Embryonic facial prominence (tissue), 1 donor: ENCODE measurements around the gene ZNF74.
"Not testable (repeated sequence)": the region's sequence is repeated elsewhere in the genome, so short reads cannot be mapped to it uniquely, and the experiment has no call there.

Source experiments
- DNase-seq: peaks from one replicate; pipeline ENCODE4 v3.0.0-alpha.2; 2016; ENCODE audit errors: extremely low spot score

Gene ZNF74

DNA sequence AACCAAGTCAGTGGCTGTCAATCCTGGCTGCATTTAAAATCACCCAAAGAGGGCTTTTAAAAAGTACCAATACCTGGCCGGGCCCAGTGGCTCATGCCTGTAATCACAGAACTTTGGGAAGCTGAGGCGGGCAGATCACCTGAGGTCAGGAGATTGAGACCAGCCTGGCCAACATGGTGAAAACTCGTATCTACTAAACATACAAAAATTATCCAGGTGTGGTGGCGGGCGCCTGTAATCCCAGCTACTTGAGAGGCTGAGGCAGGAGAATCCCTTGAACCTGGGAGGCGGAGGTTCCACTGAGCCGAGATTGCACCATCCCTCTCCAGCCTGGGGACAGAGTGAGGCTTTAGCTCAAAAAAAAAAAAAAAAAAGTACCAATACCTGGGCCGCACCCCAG lies 17.7 kb upstream of the ZNF74 start:
- not testable (repeated sequence) for DNase-seq

DNA sequence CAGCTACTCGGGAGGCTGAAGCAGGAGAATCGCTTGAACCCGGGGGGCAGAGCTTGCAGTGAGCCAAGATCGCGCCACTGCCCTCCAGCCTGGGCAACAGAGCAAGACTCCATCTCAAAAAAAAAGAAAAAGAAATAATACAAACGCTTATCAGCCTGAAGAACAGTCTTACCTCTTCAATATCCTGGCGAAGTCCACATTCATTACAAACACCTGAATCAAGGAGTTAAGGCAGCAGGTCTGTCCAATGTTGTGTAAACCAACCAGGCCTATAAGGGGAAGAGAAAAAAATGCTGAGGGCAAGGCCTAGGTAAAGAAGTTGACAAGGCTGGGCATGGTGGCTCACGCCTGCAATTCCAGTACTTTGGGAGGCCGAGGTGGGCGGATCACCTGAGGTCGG lies 17.0 kb upstream of the ZNF74 start:
- DNase-seq, result not testable (repeated sequence)

DNA sequence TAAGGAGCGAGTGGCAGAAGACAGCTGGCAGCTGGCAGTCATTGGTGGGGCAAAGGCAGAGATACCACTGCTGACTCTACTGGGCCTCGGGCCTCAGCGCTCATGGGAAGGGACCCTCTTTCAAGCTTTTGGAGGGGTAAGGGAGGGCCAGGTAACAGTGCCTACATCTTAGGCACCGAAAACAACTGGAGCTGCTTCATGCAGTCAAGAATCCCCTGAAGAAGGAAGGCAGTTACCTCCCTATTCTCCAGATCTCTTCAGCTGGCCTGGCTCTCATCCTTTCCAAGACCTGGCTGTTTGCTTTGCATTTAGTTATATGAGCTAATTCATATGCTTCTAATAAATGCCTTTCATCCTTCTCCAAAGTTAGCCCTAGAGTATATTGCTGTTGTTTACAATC lies 15.8 kb upstream of the ZNF74 start:
- DNase-seq, result no peak

DNA sequence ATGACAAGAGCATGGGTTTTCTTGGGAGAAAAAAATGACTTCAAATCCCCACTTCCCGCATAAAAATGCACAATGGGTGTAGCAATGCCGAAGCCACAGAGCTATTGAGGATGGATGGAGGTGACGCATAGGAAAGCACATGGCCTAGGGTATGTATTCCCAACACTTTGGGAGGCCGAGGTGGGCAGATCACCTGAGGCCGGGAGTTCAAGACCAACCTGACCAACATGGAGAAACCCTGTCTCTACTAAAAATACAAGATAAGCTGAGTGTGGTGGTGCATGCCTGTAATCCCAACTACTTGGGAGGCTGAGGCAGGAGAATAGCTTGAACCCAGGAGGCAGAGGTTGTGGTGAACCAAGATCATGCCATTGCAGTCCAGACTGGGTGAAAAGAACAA lies 15.3 kb upstream of the ZNF74 start:
- not testable (repeated sequence) for DNase-seq

DNA sequence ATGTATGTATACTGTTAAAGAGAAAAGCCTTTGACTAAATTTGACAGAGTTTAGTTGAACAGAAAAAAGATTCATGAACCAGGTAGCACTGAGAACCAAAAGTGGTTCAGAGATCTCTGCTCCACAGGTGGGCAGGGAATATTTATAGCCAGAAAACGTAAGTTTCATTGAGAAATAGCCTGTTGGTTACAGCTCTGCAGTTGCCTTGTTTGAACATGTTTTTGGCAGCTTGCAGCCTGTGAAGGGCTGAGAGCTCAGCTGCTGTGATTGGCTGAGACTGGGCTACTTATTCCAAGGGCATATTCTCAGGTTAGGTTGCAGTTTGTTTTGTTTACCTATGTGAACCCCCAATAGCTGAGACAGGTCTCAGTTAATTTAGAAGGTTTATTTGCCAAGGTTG lies 13.5 kb upstream of the ZNF74 start:
- DNase-seq, result no peak

DNA sequence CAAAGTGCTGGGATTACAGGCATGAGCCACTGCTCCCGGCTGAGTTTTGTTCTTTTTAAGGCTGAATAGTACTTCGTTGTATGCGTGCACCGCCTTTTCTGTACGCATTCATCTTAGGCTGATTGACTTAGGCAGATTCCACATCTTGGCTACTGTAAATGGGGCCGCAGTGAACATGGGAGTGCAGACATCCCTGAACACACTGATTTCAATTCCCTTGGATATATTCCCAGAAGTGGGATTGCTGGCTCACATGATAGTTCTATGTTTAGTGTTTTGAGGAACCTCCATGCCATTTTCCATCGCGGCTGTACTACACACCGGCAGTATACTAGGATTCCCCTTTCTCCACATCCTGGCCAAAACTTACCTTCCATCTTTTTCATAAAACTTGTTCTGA lies 10.4 kb upstream of the ZNF74 start:
- DNase-seq, result no peak

DNA sequence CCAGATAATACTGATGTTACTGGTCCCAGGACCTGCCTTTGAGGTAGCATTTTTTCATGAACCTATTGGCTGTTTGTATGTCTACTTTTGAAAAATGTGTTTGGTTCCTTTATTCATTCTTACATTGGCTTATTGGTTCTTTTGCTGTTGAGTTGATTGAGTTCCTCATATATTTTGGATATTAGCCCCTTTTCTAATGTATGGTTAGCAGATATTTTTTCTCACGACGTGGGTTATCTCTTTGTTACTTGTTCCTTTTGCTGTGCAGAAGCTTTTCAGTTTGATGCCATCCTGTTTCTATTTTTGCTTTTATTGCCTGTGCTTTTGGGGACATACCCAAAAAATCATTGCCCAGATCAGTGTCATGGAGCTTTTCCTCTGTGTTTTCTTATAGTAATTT lies 9.8 kb upstream of the ZNF74 start:
- DNase-seq, result no peak

DNA sequence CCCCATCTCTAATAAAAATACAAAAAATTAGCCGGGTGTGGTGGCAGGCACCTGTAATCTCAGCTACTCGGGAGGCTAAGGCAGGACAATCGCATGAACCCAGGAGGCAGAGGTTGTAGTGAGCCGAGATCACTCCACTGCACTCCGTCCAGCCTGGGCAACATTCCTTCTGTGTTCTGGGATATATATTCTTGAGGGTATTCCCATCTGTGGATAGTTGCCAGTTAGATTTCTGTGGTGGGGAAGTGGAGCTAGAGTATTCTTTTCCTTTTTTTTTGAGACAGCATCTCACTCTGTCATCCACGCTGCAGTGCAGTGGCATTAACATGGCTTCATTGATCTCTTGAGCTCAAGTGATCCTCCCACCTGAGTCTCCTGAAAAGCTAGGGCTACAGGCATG lies 9.1 kb upstream of the ZNF74 start:
- no peak for DNase-seq

DNA sequence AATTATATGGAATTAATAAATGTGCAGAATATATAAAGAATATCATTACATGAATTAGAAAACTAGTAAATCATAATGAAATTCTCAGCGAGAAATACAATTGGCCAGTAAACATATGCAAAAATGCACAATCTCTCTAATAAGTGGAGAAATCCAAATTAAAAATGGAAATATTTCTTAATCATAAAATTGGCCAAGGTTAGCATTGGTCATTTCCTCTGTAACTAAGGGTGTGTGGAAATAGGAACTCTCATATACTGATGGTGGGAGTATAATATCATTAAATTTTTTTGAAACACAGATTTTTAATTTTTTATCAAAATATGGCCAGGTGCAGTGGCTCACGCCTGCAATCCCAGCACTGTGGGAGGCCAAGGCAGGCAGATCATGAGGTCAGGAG lies 7.6 kb upstream of the ZNF74 start:
- no peak for DNase-seq

DNA sequence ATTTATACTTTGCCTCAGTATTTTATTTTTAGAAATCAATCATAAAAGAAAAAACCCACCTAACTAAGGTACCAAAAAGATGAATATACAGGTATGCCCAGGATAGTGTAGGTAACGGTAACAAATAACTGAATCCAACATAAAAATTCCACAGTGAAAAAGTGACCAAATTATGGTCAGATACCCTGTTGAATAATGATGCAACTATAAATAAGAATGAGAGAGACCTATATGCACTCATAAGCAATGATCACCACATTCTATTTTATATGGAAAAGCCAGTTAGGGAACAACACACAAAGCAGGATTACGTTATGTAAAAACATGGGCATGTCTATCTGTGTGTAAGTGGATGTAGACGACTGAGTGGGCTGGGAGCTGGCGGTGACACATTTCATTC lies 7.0 kb upstream of the ZNF74 start:
- no peak for DNase-seq

DNA sequence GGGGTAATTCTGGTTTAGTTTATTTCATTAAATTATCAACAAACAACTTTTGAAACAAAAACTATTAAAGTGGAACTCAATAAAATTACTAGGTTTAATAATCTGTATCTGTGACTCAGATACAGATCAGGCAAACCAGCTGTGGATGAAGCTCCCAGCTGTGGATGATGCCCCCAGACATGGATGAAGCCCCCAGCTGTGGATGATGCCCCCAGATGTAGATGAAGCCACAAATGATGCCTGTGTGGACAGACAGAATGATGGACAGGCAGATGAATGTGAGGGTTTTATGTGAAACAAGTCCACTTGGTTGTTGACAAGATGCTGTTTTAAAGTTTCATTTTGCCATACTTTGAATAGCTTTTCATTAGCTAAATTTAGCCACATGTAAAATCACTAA lies 5.8 kb upstream of the ZNF74 start:
- no peak for DNase-seq

DNA sequence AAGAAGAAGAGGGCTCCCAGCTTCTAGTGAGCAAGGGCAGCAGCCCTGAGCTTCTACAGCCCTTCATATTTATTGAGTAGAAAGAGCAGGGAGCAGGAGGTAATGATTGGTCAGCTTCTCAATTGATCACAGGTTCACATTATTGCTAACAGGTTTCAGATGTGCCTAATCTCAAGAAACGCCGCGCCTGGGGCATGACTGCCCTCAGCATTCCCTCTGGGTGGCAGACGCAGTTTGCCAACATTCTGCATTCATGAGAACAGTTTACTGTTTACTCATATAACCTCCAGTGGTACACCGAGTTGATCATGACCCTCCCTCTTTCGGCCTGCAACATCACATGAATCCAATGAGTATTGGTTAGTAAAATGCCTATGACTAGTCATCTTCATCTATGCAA lies 4.7 kb upstream of the ZNF74 start:
- DNase-seq, result no peak

DNA sequence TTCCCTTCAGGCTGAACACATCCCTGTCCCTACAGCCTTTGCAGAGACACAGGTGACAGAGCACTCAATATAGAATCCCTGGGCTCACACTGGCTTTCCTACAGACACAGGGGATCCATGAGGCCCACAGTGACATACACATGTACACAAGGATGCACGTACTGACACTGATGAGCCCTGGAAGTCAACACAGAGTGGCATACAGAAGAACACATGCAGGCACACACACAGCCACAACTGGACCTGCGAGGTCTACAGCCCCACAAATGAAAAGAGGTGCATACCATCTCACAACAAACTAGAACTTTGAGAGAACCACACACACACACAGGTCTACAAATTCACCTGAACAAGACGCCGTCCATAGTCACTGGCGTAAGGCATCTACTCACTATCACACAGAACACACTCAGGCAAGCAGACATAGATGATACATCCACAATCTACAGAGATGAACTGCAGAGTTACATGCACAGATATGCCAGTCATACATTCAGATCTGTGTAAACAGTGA lies 3.5 kb upstream of the ZNF74 start:
- no peak for DNase-seq

DNA sequence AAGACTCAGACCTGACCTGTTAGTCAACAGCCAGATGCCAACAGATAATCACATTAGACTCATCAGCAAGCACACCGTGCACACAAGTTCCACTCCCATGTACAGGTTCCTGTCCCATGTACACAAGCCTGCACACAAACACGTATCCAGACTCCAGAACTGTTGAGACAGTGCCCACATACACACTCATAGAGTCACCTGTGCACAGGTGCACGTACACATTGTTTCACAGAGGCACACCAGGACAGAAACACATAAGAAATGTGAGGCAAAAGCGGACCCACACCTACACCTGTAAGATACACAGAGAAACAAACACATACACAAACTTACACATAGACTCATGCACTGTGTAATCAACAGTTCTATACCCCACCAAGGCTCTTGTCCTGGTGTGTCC lies 2.7 kb upstream of the ZNF74 start:
- DNase-seq, result no peak

DNA sequence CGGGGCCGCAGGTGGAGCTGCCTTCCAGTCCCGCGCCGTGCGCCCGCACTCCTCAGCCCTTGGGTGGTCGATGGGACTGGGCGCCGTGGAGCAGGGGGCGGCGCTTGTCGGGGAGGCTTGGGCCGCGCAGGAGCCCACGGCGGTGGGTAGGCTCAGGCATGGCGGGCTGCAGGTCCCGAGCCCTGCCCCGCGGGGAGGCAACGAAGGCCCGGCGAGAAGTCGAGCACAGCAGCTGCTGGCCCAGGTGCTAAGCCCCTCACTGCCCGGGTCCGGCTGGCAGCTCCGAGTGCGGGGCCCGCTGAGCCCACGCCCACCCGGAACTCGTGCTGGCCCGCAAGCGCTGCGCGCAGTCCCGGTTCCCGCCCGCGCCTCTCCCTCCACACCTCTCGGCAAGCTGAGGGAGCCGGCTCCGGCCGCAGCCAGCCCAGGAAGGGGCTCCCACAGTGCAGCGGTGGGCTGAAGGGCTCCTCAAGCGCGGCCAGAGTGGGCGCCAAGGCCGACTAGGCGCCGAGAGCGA lies 1.5 kb upstream of the ZNF74 start:
- not testable (repeated sequence) for DNase-seq

DNA sequence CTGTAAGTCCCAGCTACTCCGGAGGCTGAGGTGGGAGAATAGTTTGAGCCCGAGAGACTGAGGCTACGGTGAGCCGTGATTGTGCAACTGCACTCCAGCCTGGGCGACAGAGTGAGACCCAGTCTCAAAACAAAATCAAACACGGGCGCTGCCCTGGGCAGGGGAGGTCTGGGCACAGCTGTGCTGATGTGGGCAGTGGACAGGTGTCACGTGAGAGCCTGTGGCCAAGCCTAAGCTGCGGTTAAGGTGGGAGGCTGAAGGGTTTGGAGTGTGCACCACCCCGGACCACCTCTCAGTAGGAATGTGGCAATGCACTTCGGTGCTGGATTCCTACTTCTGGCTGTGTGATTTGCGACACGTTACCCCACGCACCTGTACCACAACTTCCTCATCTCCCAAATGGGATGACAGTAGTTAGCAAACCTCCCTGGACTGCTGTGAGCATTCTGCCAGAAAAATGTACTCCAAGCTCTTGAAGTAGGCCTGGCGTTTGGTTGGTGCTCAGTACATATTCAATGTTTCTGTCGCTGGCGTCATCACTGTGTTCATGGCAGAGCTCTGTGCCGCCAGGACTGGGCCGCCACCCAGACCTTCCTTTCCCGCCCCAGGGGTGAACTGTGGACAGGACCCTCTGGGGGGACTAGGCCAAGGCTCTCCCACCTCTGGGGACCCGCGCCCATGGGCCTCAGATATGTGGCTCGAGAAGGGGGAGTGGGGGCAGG lies 807 bp upstream of the ZNF74 start:
- no peak for DNase-seq

DNA sequence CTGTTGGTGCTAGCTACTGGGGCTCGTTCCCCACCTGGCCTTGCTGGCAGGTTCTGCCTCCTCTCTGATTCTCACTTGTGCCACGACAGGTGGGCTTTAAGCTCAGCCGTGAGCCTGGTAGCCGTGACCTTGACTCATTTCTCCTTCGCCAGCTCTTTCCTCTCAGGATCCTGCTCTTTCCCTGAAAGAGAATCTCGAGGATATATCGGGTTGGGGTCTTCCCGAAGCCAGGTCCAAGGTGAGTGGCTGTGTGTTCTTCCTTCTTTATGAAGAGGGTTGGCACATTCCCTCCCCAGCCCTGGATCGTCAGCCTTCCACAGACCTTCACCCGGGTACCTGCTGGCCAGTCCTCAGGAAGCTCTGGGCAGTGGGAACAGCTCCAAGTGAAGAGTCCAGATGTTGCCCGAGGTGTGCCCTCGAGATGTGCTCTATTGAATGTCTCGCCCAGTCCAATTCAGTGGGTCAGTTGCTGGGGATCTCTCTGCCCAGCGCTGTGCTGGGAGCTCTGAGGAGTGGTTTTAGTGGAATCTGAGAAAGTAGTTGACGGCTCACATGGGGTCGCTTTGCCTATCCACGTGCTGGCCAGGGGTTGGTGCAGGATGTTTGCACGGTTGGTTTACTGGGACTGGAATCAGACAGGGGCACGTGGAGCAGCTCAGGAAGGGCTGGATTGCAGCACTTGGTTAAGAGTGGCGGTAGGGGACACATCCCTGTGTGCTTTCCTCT lies 1.4 kb downstream of the ZNF74 start:
- no peak for DNase-seq

DNA sequence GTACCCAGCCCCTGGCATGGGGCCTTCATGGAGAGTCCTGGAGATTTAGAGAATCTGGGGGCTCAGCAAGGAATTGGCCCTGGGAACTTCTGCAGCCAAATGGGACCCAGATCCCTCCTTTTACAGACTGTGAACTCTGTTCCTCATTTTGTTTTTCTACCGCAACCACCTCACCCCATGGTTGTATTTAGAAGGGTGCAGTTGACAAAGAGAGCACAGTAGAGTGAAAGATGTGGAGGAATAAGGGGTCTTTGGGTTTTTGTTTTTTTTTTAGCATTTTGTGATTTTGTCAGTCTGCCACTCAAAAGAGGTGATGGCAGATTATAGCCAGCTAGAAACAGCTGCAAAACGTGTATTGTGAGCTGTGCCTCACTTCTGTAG lies 1.9 kb downstream of the ZNF74 start:
- no peak for DNase-seq

DNA sequence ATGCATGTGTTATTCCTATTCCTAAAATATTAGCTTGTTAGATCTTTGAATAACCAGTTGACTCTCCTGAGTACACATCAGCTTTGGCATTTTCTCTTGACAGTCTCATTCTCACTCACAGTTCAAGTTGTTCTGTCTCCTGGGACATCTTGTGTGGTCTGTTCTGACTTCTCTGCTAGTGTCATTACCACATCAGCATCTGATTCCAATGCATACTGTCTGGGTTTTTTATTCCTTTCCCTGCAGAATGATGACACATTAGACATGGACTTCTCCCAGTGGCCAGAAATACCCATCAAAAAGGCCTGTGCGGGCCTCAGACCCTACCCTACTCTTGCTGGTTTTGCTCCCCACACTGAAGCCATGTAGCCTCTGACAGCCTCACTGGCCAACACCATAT lies 2.7 kb downstream of the ZNF74 start:
- DNase-seq, result no peak

DNA sequence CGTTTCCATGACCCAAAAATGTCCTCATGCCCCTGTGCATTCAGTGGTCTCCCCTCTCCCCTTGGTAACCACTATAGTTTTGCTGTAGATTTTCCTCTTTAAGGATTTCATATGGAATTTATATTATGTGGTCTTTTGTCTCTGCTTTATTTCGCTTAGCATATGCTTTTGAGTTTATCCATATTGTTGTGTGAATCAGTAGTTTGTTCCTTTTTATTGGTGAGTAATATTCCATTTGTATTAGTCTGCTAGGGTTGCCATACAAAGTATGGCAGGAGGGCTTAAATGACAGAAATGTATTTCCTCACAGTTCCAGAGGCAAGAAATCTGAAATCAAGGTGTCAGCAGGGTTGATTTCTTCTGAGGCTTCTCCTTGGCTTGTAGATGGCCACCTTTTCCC lies 3.5 kb downstream of the ZNF74 start:
- no peak for DNase-seq

DNA sequence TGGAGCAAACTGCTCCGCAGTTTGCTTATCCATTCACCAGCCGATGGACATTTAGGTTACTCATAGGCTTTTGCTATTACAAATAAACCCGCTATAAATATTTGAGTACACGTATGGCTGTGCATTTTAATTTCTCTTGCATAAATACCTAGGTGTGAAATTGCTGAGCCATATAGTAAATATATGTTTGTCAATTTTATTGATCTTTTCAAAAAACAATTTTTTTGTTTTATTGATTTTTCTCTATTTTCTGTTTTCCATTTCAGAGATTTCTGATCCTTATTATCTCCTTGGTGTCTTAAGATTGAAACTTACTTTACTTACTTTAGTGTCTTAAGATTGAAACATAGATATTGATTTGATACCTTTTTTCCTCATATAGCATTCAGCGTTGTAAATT lies 4.5 kb downstream of the ZNF74 start:
- DNase-seq, result no peak

DNA sequence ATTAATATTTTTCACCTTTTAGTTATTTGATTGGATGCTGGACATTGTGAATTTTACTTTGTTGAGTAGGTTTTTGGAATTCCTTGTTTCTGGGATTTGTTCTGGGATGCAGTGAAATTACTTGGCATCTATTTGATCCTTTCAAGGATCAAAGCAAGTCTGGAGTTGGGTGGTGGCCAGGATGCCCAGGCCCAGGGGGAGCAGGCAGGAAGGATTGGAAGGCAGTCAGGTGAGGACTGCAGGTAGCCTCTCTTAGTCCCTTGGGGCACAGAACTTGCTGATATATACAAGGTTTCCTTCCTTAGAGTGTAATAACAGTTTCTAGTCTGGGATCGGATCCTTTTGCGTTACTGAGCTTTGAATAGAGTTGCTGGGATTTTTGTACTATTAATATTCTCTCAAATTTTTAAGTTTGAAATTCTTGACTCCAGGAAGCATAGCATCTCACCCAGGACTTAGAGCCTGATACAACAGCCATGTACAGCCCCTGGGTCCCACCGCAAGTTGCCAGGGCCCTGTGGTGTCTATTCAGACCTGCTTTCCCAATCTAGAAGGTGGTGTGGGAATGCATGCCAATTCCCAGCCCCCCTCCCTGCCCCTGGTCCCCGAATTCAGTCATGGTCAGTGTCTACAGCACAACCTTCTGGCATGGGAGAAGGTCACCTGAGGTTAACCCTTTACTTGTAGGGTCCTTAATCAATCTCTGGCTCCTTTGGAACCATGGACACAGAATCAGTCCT lies 6.1 kb downstream of the ZNF74 start:
- no peak for DNase-seq
